HL-60/S4 (cell line): ENCODE measurements around the gene MAP10.

ENCODE experiments used
- in situ Hi-C: fragments of 300-500 bp; cut with MboI; formaldehyde crosslinking; loops from 2 replicates; pipeline ENCODE4 v1.14.3; 2022; ENCODE audit warnings: low sequenced_read_pairs

MAP10 gene

DNA sequence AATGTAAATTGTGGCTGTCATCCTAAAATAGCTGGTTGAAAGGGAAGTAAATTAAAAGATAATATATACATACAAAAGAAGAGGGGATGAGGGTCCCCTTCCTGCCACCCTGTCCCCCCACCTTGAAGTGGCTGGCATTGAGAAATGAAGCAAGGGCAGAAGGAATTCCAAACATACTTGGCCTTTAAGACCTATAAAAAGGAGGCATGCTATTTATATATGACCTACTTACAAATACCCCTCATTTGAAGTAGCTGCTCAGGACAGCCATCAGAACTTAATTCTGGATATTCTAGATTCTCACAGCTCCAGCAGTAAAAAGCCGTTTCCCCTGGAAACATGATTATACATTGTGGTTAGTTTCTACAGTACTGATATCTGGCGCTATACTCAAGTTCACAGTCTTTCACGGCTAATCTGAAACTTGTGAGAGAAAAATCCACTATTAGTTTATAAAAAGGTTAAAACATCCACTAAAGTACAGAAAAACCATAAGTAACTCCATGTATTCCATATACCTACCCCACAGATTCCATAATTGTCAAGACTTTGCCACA is 9.6 kb upstream of the MAP10 start:
- in situ Hi-C loops: no loop called here

GRCh38 chr1:232797856-232798510 is 7.2 kb upstream of the MAP10 start:
- in situ Hi-C loops: no loop called here

DNA sequence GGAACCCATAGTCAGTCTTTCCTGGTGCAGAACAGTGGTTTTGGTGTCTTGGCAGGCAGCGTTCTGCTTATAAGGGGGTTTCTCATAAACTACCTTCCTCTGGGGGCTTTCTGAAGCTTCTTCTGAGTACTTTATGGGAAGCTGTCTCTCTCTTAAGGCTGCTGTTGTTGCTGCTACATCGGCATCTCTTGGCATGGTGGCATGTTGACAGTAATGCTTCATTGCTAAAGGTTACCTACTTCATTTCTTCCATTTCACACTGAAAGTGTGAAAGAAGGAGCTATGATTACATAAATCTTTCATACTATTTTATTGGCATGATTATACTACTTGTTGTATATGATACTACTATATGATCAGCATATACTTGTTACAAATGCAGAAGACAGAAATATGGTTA is 6.3 kb upstream of the MAP10 start:
- in situ Hi-C loops: no loop called here

DNA sequence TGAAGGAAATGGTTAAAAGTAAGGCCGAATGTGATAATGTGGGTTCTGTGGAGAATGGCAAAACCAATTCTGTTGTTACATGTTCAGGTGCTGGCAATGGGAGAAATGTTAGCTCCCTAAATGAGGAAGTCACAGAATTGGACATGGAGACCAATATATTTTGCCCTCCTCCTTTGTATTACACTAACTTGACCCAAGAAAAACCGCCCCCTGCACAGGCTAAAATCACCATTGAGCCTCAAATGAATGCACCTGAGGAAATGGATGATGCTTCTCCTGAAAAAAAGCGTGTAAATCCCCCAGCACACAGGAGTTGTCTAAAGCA is 932 bp downstream of the MAP10 start:
- in situ Hi-C loops: no loop called here

DNA sequence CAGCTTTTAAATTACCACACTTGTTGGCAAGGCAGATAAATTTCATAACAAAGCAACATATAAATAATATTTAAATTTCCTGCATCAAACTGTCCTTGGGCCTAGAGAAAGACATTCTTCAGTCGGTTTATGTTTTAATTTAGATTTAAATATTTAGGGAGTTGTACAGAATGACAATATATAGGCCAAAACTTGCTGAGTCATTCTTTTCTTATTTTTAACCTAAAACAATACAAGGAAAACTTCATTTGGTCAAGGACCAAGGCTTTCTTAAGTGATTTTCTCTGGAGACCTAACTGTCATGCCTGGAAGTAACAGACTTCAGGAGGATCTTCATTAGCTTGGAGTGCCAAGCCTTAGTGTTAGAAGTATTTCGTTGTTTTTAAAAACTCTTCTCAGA is 5.6 kb downstream of the MAP10 start:
- in situ Hi-C loops: no loop called here

DNA sequence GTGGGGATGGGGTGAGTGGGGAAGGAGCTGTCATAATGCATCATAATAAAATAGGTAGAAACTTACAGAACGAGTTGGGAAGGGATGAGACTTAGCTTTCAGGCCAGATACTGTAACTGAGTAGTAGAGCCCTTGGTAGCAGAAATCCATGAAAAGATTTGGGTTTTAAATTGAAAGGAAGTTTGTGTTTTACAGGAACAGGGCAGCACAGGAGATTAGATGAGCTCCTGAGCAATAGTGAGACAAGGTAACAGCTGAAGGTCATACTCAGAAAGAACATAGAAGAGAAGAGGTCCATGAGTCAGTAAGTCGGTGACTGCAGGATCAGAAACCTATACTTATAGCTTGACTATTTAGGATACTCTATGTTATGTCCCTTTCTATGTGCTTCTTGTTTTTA is 7.3 kb downstream of the MAP10 start:
- in situ Hi-C loops: no loop called here

- in situ Hi-C loops: no loop called here
These were observed 7.9 kb downstream of the MAP10 start for GRCh38 chr1:232813097-232813496.

DNA sequence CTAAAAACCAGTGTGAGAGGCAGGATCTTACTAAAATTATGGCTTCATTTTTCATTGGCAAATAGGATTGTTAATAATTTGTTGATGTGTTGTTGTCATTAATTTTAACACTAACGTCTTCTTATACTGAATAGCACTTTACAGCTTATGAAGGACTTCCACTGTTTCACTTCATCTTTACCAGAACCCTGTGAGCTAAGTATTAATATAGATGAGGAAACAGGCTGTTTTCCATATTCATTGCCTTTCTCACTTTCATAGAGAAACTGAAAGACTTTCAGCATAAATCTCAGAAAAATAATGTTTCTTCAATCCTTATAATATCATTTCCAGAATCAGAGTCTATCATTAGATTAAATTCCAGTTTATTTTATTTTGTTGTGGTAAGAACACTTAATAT is 8.5 kb downstream of the MAP10 start:
- in situ Hi-C loops: no loop called here

GRCh38 chr1:232816324-232816723 is 11.1 kb downstream of the MAP10 start:
- in situ Hi-C loops: no loop called here

DNA sequence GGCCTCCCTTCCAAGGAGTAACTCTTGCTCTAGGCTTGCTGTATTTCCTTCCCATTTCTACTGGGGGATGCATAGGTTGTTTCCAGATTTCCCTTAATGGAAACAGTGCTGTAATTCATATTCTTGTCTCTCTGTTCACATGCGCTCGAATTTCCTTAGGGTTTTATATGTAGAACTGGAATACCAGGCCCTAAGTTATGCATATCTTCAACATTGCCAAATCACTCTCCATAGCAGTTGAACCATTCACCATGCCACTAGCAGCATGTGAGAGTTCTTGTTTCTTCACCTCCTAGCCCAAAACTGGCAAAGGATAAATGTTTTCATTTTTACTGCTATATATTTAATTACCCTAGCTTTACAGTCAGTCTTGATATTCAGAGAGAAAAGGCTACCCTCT is 12.8 kb downstream of the MAP10 start:
- in situ Hi-C loops: no loop called here

- in situ Hi-C loops: no loop called here
These were observed 15.2 kb downstream of the MAP10 start for GRCh38 chr1:232820431-232820830.

DNA sequence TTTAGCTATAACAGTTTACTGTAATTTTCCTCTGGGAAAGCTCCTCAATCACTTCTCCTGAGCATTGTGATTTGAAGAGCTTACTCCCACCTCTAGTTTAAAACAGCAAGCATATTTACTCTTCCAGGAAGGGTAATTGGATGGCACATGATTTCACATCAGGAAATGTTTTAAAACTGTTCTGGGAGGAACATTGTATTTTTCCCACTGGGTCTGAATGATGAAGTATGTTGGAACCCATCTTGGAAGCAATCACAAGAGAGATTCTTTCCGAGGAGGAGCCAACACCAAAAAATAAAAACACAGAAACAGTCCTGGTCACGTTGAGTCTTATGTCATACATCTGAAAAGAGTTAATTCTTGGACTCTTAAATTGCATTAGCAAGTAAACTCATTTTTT is 17.3 kb downstream of the MAP10 start:
- in situ Hi-C loops: no loop called here

- in situ Hi-C loops: no loop called here
These were observed 21.1 kb downstream of the MAP10 start for GRCh38 chr1:232826318-232826717.

DNA sequence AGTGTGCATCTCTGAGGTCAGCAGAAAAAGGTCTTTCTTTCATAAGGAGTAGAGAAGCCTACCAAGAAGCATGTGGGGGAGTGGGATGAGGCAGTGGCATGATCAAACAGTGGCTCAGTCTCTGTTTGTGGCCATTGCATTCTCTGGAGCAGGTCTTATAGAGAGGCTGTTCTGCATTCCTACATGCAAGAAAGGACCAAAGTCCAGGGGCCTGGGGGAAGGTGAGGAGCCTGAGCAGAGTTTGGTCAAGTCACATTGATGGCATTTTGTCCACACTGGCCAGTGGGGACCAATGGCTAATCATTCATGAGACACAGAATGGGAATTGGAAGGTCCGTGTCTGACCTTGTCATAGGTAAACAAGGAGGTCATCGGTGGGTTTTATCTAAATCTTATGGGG is 25.4 kb downstream of the MAP10 start:
- in situ Hi-C loops: no loop called here

GRCh38 chr1:232831895-232832294 is 26.7 kb downstream of the MAP10 start:
- in situ Hi-C loops: no loop called here

GRCh38 chr1:232834066-232834465 is 28.9 kb downstream of the MAP10 start:
- in situ Hi-C loops: no loop called here

- in situ Hi-C loops: no loop called here
These were observed 29.9 kb downstream of the MAP10 start for GRCh38 chr1:232835166-232835565.

- in situ Hi-C loops: no loop called here
These were observed 31.9 kb downstream of the MAP10 start for GRCh38 chr1:232837087-232837486.

DNA sequence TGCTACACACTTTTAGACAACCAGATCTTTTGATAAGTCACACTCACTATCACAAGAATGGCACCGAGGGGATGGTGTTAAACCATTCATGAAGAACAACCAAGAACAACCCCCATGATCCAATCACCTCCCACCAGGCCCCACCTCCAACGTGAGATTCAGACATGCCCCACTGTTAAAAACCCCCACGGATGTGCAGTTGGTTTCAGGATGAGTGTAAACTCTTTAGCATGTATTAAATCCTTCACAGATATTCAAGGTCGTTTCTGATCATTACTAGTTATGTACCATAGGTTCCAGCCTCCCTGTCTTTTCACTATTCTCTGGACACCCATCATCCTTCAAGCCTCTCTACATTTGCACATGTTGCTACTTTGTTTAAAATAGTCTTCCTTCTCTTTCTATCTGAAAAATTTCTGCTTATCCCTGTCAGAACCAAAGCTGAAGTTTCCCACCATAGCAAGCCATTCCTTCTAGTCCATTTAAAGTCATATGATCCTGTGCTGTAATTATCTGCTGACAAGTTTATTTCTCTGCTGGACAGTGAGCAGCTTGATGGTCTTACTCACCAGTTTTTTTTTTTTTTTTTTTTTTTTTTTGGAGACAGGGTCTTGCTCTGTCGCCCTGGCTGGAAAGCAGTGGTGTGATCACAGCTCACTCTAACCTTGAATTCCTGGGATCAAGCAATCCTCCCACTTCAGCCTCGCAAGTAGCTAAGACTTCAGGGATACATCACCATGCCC is 36.8 kb downstream of the MAP10 start:
- in situ Hi-C loops: no loop called here

- in situ Hi-C loops: no loop called here
These were observed 39.6 kb downstream of the MAP10 start for GRCh38 chr1:232844791-232845190.

- in situ Hi-C loops: no loop called here
These were observed 40.3 kb downstream of the MAP10 start for GRCh38 chr1:232845406-232845955.

DNA sequence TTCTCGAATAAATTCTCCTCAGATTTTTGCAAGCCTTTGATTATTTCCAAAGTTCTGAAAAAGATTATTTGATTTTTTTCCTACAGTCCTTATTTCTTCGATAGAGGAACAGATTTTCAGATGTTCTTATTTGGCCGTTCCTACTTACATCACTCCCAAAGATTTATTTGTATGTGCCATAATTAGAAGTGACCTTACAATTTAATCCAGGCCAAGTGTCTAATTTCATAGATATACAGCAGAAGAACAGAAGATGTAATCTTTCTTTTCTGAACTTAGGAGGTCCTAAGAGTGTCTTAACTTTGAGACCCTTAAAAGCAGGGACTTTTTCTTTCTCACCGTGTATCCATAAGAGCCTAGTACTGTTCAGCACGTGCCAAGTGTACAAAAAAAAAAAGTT is 46.3 kb downstream of the MAP10 start:
- in situ Hi-C loops: no loop called here
